Medulla oblongata (tissue), 1 donor: Measurements from ENCODE around the gene PAX5.

ENCODE experiments used
- DNase-seq: peaks from one replicate; pipeline ENCODE4 v3.0.0-alpha.2; 2015; ENCODE audit errors: extremely low spot score

The PAX5 gene

GRCh38 chr9:36902080-36902716, 131.9 kb downstream of the PAX5 start:
- DNase-seq, result no peak

GRCh38 chr9:36901528-36901927, 132.5 kb downstream of the PAX5 start:
- DNase-seq, result no peak

GRCh38 chr9:36900856-36901220, 133.2 kb downstream of the PAX5 start:
- no peak for DNase-seq

GRCh38 chr9:36900136-36900855, 133.8 kb downstream of the PAX5 start:
- DNase-seq, result no peak

DNA sequence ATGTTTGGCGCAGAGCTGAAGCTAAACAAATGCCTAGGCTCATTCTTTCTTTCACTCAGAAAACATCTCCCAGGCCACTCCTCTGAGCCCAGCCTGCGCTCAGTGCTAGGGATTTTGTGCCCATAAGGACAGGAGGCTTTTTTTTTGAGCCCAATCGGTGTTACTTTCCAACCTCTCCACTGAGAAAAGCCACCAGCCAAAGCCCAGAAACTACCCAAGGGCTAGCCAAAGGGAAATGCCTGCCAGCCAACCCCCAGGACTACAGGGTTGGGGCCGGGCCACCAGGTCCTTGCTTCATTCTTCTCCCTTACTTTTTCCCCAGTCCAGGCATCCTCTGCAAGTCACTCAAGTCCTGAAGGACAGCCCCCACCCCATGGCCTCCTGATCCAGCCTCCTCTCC, 134.7 kb downstream of the PAX5 start:
- no peak for DNase-seq

DNA sequence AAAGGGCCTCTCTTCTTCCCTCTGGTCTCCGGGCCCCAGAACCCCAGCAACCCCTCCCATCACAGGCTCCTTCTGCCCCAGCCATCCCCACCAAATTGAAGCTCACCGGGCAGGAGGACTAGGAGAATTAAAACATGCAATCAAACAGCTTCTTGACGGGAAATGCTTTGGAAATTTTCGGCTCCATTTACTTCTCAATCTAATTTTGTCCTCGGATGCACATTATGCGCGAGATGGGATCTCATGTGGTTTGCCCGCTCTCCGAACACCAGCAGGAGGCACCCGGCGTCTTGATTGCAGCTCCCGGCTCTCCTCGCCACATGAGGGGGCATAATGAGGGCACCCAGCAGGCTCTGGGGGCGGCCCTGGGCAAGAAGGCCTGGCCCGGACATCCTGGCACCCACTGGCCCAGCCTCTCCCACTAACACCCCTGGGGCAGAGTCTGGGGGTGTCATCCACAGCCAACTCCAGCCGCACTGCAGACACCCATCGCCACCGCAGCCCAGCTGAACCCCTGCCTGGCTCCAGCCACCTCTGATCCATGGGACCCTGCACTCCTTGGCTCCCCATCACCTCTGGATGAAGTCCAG, 135.5 kb downstream of the PAX5 start:
- DNase-seq, result no peak

- no peak for DNase-seq
Measured at GRCh38 chr9:36897478-36897877, 136.6 kb downstream of the PAX5 start.

DNA sequence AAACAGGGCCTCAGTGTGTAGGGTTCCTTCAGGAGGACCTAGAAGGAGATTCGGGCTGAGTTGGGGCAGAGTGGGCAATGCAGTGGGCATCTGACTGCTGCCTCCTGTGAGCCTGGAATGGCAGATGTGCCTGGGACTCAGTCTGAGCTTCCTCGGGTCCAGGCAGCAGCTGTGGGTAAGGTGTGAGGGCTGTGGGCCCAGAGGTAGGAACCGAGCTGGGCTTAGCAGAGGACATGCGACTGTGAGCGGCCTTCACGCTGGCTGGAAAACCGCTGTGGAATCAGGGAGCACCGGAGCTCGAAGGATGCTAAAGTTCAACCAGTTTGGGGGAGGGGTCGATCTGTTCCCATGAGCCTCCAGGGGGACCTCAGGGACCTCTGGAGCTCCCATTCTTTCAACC, 137.0 kb downstream of the PAX5 start:
- no peak for DNase-seq

DNA sequence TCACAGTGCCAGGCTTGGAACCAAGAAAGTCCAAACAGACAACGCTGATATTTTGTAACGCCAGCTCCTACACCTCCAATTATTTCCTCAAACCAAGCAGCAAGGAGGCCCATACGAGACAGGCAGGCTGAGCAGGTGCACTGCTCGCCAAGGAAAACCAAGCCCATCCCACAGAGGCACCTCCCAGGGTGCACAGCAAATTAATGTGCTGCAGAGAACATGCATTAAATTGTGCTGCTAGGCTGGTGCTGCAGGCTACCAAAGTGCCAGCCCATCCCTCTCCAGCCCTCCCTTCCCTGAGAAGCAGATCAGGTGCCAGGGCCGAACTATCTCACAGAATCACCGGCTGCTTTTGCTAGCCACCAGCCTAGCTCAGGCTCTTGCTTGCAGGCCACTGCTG, 137.8 kb downstream of the PAX5 start:
- no peak for DNase-seq

- DNase-seq, result no peak
Measured at GRCh38 chr9:36895744-36896260, 138.3 kb downstream of the PAX5 start.

- DNase-seq, result no peak
Measured at GRCh38 chr9:36894695-36895310, 139.3 kb downstream of the PAX5 start.

GRCh38 chr9:36893911-36894310, 140.2 kb downstream of the PAX5 start:
- no peak for DNase-seq

GRCh38 chr9:36893184-36893583, 140.9 kb downstream of the PAX5 start:
- DNase-seq, result peak; percentile 48

- no peak for DNase-seq
Measured at GRCh38 chr9:36892279-36892678, 141.8 kb downstream of the PAX5 start.

DNA sequence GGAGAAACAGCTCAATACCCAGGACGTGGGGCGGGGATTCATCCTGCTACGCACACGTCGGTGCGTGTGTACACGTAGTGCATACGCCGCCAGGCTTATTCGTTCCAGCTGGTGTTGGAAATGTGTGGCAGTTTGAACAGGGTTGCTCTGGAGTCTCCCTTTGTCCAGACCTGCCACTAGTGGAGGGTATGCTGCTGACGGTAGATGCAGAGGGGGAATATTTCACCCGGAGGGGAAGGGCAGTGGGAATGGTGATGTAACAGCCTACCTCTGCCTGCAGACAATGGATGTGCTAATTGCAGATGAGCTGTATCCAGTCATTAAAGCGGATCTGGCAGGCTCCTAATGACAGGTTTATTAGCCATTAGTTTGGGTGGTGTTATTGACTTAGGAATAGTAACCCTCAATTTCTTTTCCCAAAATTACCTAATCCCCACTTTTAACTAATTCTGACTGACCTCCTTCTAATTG, 142.7 kb downstream of the PAX5 start:
- no peak for DNase-seq

DNA sequence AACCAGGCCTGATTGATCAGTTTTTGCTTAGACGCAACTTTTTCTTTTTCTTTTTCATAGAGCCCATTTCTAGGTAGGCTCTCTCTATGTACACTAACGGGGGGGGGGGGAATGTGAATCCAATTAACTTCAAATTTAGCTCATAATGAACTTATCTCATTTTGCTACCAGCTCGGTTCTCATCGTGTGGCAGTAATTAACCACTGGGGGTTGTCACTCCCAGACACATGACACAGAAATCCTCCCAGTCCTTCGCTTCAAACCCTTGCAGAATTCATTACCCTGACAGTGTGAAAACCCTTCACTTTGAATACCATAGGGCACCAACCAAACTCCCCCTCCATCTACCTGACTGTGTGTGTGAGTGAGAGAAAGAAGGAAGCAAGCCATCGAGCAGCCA, 144.2 kb downstream of the PAX5 start:
- DNase-seq, result no peak

GRCh38 chr9:36888551-36888950, 145.5 kb downstream of the PAX5 start:
- DNase-seq, result no peak

- no peak for DNase-seq
Measured at GRCh38 chr9:36884721-36885120, 149.3 kb downstream of the PAX5 start.

- no peak for DNase-seq
Measured at GRCh38 chr9:36882594-36882993, 151.5 kb downstream of the PAX5 start.

DNA sequence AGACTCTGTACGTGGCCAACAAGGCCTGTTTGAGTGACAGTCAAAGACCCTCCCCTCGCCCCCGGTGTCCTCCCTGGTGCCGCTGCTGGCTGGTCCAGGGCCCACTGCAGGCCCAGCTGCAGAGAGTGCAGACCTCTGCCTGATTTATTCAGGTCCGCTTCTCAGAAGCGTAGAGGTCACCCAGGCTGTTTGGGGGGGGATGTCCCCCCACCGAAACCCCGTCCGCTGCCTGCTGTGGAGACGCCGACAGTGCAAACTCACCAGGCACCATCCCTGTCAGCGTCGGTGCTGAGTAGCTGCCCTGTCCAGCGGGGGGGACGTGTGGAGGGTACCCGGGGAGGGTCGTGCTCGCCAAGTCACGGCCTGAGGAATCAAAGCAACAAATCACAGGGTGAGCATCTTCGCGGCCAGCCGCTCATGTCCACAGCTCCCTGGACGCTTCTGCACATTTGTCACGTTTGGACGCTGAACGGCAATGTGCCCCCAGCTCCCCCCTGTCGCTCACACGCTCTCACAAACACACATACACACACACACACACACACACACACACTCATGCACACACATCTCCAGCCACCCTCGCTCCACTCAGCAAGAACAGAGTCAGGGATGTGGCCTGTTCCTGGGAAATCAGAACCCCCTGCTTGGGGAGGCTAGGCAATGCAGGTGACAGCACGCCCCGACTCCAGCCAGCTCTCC, 152.2 kb downstream of the PAX5 start:
- DNase-seq, result no peak

GRCh38 chr9:36881316-36881715, 152.8 kb downstream of the PAX5 start:
- DNase-seq, result no peak

DNA sequence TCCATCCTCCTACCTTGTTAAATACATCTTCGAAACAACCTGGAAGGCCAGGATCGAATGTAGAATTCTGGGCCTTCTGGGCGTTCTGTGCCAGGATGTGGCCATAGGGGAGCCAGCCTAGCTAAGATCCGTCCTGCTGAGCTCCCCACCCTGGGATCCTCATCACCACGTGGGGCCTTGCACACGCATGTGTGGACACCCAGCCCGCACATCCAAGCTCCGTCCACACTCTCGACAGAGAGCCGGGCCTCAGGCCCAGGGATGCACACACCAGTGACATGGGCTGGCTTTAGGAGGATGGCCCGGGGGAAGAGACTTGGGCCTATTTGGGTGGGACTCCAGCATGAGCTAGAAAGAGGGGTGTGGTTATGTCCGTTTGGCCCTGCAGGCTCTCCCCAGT, 154.0 kb downstream of the PAX5 start:
- no peak for DNase-seq
